Epithelial cell of proximal tubule (primary cell): Measurements from ENCODE around the gene DGKZ. TPM values are rescaled to one million over a fixed set of nuclear protein-coding genes. Genes with fewer than 3 reads are reported as not detected.

Experiments
- DNase-seq: peaks from one replicate; pipeline ENCODE4 v3.0.0-alpha.2; 2011; ENCODE audit warnings: low read depth
- H3K4me3 ChIP-seq: 2 replicates; pipeline ENCODE4 v1.5.1; 2011; ENCODE audit warnings: low read depth, mild to moderate bottlenecking, low read length
- total RNA-seq: library from RNA; depleted of rRNA; stranded (reverse); fragments of >200 nt; gene quantifications from 2 replicates; pipeline ENCODE4 v1.2.3, GENCODE V29; 2015
- TF ChIP-seq, protein P1 (sequence below): conservative IDR thresholded peaks from 2 replicates; pipeline ENCODE4 v1.5.1; 2012; ENCODE audit warnings: low read depth, mild to moderate bottlenecking, low read length

Gene DGKZ
- total RNA-seq, 1 donor from 2014 or later: 41.1 TPM

DNA sequence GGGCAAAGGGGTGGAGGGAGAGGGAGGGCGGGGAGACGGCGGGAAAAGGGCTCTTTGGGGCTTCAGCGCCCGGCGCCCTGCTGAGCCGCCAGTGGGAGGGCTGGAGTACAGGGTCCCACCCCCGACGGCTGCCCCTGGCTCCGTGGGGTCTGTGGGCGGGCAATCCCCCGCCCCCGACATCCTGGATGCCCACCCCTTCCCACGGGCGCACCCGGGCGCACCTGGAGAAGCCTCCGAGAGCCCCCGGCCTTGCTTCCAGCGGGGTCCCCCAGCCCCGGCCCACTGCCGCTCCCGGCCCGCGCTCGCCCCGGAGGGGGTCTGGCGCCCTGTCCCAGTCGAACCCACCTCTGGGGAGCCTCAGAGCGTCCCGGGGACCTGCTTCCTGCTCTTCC lies 43.9 kb downstream of the DGKZ start:
- H3K4me3 ChIP-seq: peak overlapping the region; percentile 5
- DNase-seq: no peak
- TF ChIP-seq, protein P1, sequence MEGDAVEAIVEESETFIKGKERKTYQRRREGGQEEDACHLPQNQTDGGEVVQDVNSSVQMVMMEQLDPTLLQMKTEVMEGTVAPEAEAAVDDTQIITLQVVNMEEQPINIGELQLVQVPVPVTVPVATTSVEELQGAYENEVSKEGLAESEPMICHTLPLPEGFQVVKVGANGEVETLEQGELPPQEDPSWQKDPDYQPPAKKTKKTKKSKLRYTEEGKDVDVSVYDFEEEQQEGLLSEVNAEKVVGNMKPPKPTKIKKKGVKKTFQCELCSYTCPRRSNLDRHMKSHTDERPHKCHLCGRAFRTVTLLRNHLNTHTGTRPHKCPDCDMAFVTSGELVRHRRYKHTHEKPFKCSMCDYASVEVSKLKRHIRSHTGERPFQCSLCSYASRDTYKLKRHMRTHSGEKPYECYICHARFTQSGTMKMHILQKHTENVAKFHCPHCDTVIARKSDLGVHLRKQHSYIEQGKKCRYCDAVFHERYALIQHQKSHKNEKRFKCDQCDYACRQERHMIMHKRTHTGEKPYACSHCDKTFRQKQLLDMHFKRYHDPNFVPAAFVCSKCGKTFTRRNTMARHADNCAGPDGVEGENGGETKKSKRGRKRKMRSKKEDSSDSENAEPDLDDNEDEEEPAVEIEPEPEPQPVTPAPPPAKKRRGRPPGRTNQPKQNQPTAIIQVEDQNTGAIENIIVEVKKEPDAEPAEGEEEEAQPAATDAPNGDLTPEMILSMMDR: no peak

DNA sequence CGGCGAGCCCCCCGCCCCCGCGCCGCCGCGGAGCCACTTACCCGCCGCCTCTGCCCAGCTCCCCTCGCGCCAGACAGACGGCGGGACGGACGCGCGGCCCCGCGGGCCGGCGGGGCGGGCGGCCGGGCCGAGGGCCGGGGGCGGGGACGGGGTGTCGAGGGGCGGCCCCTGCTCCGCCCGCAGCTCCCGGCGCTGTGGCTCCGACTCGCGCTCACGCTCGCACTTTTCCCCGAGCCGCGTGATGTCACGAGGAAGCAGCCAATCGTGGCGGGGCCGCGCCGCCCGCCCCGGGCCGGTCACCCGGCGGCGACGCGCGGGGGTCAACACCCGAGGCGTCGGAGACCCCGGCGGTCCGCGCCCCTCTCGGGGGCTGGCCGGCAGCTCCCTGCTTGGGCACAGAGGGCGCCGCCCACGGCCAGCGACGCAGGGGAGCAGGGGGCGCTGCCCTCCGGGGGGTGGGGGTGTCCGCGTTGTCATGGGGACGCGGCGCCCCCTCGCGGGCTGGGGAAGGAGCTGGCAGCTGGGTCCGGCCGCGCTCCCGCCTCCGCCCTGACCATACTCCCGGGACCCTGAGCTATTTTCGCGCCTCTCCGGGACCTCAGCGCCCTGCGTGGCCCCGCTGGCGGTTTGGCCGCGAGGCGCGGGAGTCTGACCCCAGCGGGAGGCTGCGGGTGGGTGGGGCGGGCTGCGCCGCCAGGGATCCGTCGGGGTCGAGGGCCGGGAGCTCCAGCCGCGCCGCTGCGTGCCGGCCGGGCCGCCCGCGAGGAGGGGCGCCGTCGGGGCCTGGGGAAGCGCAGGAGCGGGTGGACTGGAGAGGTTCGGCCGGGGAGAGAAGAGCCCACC lies 44.5 kb downstream of the DGKZ start, which contains the start of gene CHRM4:
Gene CHRM4, minus strand, starts transcription at position 199 of the 843 bp plus-strand sequence. CDS start 5,219 bp downstream, outside the sequence.
- TF ChIP-seq, protein P1: peak; percentile 31
- H3K4me3 ChIP-seq: peak within 1 kb of the TSS; percentile 48
- DNase-seq: no peak

DNA sequence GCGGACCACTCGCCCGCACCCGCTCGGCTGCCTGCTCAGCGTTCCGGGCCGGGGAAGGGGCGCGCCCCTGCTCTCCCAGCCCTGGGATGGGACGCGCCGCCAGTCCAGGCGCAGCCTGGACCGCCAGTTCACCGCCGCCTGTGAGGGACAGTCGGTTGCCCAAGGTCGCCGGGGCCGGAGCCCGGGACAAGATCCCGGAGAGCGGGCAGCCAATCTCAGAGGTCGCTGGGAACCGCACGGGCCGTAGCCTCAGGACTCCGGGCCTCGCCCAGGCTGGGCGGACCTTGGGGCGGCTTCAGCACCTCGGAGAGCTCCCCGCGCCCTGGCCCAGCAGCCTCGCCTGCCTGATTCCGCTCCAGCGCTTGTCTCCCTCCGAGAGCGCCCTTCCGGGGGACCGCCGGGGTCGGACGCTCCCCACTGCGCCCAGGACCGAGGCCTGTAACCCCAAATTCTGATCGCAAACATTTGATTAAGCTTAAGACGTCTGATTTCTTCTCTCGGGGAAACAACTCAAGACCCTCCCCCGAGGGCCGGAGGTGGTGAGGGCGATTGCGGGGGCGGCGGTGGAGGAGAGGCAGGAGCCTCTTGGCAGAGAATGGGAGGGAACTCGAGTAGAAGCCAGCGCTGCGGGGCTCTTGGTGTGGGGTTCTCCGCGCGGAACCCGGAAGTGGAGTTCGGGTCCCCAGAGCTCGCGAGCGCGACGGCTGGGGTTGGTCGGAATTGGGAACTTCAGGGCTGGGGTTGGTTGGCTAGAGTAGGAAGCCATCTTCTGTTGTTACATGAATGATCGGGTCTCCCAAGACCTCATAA lies 45.4 kb downstream of the DGKZ start:
- DNase-seq: no peak
- TF ChIP-seq, protein P1: no peak
- peak overlapping the region; percentile 48 for H3K4me3 ChIP-seq

DNA sequence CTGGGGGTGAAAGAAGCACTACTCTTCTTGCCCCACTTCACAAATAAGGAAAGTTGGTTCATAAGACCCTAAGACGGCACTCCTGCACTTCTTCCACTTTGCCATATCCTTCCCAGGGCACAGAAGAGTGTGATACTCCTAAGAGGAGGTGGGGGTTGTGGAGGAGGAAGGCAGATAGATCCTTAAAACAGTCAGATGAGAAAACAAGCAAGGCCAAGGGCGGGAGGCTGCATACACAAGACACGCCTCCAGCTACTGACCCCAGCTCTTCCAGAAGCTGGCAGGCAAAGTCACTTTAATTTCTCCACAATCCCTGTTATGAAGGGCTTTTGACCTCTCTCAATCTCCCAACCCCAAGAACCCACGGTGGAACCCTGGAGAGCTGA lies 46.0 kb downstream of the DGKZ start:
- TF ChIP-seq, protein P1: no peak
- no peak overlapping the region for H3K4me3 ChIP-seq
- DNase-seq: no peak

DNA sequence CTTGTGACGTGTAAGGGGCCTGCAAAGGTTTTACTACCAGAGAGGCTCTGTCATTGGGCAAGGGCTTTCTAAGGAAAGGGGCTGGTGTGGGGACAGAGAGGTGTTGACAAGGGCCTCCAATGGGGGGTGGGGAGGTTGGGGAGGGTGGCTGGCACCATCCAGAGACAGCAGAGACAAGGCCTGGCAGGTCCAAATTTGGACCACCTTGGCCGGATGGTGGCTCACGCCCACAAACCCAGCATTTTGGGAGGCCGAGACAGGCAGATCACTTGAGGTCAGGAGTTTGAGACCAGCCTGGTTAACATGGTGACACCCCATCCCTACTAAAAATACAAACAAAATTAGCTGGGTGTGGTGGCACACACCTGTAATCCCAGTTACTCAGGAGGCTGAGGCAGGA lies 46.5 kb downstream of the DGKZ start:
- TF ChIP-seq, protein P1: no peak
- no peak overlapping the region for H3K4me3 ChIP-seq
- no peak for DNase-seq

DNA sequence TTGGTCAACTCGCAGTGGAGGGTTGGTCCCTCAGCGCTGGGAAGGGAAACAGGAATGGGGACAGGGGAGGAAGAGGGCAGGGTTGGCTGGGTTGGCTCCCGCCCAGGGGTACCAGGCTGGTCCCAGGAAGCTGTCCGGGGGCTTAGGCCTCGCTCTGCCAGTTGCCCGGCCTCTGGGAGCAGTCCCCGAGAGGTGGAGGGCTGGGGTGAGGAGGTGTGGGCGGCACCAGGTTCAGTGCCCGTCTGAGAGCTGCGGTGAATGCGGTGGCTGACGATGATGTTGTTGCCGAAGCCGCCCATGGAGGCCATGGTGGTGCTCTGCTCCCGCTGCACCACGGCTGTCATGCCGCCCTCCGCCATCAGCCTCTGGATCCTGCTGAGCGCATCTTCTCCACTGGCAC lies 50.3 kb downstream of the DGKZ start:
- DNase-seq: no peak
- TF ChIP-seq, protein P1: no peak
- no peak overlapping the region for H3K4me3 ChIP-seq
